Heart right ventricle (tissue), 16 donors: Measurements from ENCODE around the gene RAB40B. TPM values are rescaled to one million over a fixed set of nuclear protein-coding genes. Genes with fewer than 3 reads are reported as not detected.

Experiments
- ATAC-seq, 8 donors: fragments of 200-7000 bp; cut with Tn5 transposase; one replicate each; pipeline ENCODE4 v1.9.1; 2020; ENCODE audit warnings: mild to moderate bottlenecking in 8 of 8, moderate library complexity in 8 of 8, moderate number of reproducible peaks in 1 of 8
- DNase-seq, 2 donors: peaks; one replicate each; pipeline ENCODE4 v3.0.0-alpha.2; 2020
- H3K27ac ChIP-seq, 10 donors: fragments of 200-600 bp; sonication (generic) in 2 of 10; one replicate each; pipeline versions ENCODE4 v1.5.0 to v1.8.0; 2020 to 2022; ENCODE audit warnings: mild to moderate bottlenecking in 3 of 10
- H3K27me3 ChIP-seq, 7 donors: fragments of 200-600 bp; one replicate each; pipeline ENCODE4 v1.8.0; 2021 to 2022; ENCODE audit warnings: mild to moderate bottlenecking in 2 of 7
- H3K36me3 ChIP-seq, 9 donors: fragments of 200-600 bp; sonication (generic) in 1 of 9; one replicate each; pipeline versions ENCODE4 v1.5.0 to v1.8.0; 2020 to 2022; ENCODE audit warnings: mild to moderate bottlenecking in 2 of 9
- H3K4me1 ChIP-seq, 9 donors: fragments of 200-600 bp; sonication (generic) in 1 of 9; one replicate each; pipeline versions ENCODE4 v1.5.0 to v1.8.0; 2020 to 2022; ENCODE audit warnings: mild to moderate bottlenecking in 4 of 9
- H3K4me3 ChIP-seq, 10 donors: fragments of 200-600 bp; sonication (generic) in 2 of 10; one replicate each; pipeline versions ENCODE4 v1.5.0 to v1.8.0; 2020 to 2022; ENCODE audit warnings: mild to moderate bottlenecking in 7 of 10, moderate library complexity in 2 of 10
- H3K9me3 ChIP-seq, 11 donors: fragments of 200-600 bp in 10 of 11; sonication (generic) in 2 of 11; one replicate each; pipeline versions ENCODE4 v1.5.0 to v1.8.0; 2013 to 2022; ENCODE audit warnings: mild to moderate bottlenecking in 2 of 11, control low read depth in 1 of 11, moderate library complexity in 1 of 11
- CTCF ChIP-seq, 9 donors: fragments of 200-600 bp; sonication (generic) in 2 of 9; IDR thresholded peaks; one replicate each; pipeline versions ENCODE4 v1.5.0 to v1.8.0; 2021 to 2022; ENCODE audit warnings: antibody characterized with exemption in 9 of 9, mild to moderate bottlenecking in 5 of 9, moderate library complexity in 1 of 9
- WGBS, 2 donors: extraction: QIAGEN DNeasy Blood & Tissue Kit; methylation state at CpG; one replicate each; pipeline ENCODE4 v1.1.7; 2013; ENCODE audit warnings: inconsistent platforms in 1 of 2; 5-methylcytosine and 5-hydroxymethylcytosine counted together
- intact Hi-C, 10 donors: fragments of 100-400 bp; cut with DNase I; formaldehyde crosslinking; loops; one replicate each; pipeline versions ENCODE4 v1.11.1 to v1.14.2; 2022
- polyA plus RNA-seq, 2 donors: library from polyadenylated mRNA; stranded (reverse); fragments of 200-250 nt; gene quantifications; one replicate each; pipeline ENCODE4 v1.2.3, GENCODE V29; 2013
- total RNA-seq, 10 donors: library from RNA; stranded (reverse); fragmentation: NEBNext Ultra II Directional in 3 of 10; extraction: Animal tissue kit (Norgen Biotek cat#: 25700) in 3 of 10; gene quantifications; one replicate each; pipeline versions ENCODE4 v1.2.1 to v1.2.4, GENCODE V29; 2021 to 2023
- donor health status: Arrhythmogenic right ventricular cardiomyopathy.
- donor health status: ischemic (EF 13 %, LVEDD 7.1; RV severe dilation, severe dysfunction).
- donor health status: healthy with polysubstance abuse.
- donor health status: DM: no; HTN: yes; CAD: no.
- donor health status: DM: no; HTN: no; CAD: no.
- donor health status: ischemic (EF 25% LVEDD 6.9; RV normal size, moderate dysfunction).
- donor health status: ischemic (EF 25% LVEDD 5.7; RV mildly dilated, moderate dysfunction).
- donor health status: healthy.
- donor health status: DM: yes; HTN: yes; CAD: no.
- donor health status: Ischemic cardiomyopathy.
- donor health status: ischemic (EF 35%, LVEDD 5.7; RV mildly dilated, moderate dysfunction).
- donor health status: nonischemic (EF 11% LVEDD 7.7; RV severe dilation, severe dysfunction).
- donor health status: DM: yes; HTN: yes; CAD: no.
- donor health status: PGD.
- donor health status: ischemic (EF 29% LVEDD 5.4; RV normal size, mild dysfunction).
- donor health status: nonischemic (EF 23%, LVEDD 6.1; RV moderate dilation, normal function).

The RAB40B gene
- total and polyA plus RNA-seq, 12 donors: 8.0 to 42.4 (median 20.4) TPM

DNA sequence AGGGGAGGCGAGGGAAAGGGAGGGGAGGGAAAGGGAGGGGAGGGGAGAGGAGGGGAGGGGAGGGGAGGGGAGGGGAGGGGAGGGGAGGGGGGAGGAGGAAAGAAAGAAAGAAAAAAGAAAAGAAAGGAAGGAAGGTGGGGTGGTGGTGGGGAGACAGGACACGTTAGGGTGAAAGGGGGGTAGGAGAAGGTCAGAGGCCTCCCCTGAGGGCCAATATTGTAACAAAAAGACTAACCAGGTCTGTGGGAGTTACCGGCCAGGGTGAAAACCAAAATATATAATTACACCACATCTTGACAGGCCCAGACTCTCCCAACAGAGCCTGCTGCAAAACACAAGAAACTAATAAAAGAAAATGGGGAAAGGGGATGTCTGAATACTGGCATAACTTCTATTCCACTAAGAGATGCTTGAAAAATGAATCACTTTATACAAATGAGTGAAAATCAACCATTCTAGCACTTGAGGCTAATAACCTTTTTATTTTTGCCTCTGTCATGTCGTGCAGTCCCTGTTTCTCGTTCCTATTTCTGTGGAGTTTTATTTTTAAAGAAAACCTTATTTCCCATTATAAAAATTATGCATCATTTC, 60.2 kb downstream of the RAB40B start:
- peaks cover 0 to 84% (median 20%) of the 10 kb centered on the region in 9 donors for H3K36me3 ChIP-seq
- 75 to 77% methylated on average over 4 of the region's 5 CpGs for WGBS, 2 donors

GRCh38 chr17:82636626-82637598, 61.6 kb downstream of the RAB40B start:
- Histone ChIP-seq H3K27ac (no peak overlapping the region), H3K4me1 (peaks cover 0 to 13% (median 0%) of the 10 kb centered on the region in 9 donors), H3K9me3 (peaks cover 0 to 10% (median 0%) of the 10 kb centered on the region in 11 donors), H3K27me3 (no peaks in the 10 kb centered on the region), H3K4me3 (no peak overlapping the region), H3K36me3 (peaks cover 0 to 84% (median 8%) of the 10 kb centered on the region in 9 donors)
- no peak for DNase-seq
- intact Hi-C loops: no loop called here
- no peak for ATAC-seq
- TF ChIP-seq CTCF (IDR thresholded peaks at IDR 0.05): no peak
- 83 to 86% methylated on average over 16 of the region's 16 CpGs for WGBS, 2 donors

More for the DNA sequence above, 60.2 kb downstream of the RAB40B start:
- no peaks in the 10 kb centered on the region for H3K27me3 ChIP-seq
- H3K27ac ChIP-seq: no peak overlapping the region
- DNase-seq: no peak
- intact Hi-C loops: no loop called here
- H3K9me3 ChIP-seq: peaks cover 0 to 10% (median 0%) of the 10 kb centered on the region in 11 donors
- no peak overlapping the region for H3K4me3 ChIP-seq
- no peak for TF ChIP-seq CTCF (IDR thresholded peaks at IDR 0.05)
- no peak for ATAC-seq
- peaks cover 0 to 13% (median 0%) of the 10 kb centered on the region in 9 donors for H3K4me1 ChIP-seq

DNA sequence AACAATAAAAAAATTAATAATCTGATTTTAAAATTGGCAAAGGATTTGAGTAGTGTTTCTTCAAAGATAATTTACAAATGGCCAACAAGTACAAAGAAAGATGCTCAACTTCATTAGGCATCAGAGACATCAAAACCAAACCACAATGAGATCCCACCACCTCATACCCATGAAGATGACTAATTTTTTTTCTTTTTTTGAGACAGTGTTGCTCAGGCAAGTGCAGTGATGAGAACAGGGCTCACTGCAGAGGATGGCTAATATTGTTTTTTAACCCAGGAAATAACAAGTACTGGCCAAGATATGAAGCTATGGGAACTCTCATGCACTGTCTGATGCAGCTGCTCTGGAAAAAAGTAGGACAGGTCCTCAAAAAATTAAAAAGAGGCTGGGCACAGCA, 65.2 kb downstream of the RAB40B start:
- H3K27ac ChIP-seq: no peak overlapping the region
- peaks cover 0 to 10% (median 0%) of the 10 kb centered on the region in 11 donors for H3K9me3 ChIP-seq
- no peak overlapping the region for H3K4me3 ChIP-seq
- H3K36me3 ChIP-seq: peaks cover 0 to 86% (median 14%) of the 10 kb centered on the region in 9 donors
- ATAC-seq: no peak
- peaks cover 0 to 5% (median 0%) of the 10 kb centered on the region in 9 donors for H3K4me1 ChIP-seq
- intact Hi-C loops: no loop called here
- no peak for TF ChIP-seq CTCF (IDR thresholded peaks at IDR 0.05)
- no peaks in the 10 kb centered on the region for H3K27me3 ChIP-seq
- no peak for DNase-seq

DNA sequence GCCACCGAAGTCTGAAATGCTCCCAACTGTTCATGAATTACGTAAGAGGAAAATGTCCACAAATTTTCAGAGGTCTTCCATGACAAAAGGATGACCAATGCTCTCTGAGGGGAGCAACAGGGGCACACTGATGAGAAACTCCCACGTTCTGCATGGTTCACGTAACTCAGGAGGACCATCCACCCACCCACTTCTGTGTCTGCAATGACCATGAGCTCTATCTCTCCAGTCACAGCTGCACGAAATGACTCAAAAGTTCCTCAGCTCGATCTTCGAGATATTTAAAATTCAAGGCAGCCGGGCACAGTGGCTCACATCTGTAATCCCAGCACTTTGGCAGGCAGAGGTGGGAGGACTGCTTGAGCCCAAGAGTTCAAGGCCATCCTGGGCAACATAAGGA, 66.0 kb downstream of the RAB40B start:
- no peak overlapping the region for H3K4me3 ChIP-seq
- no peaks in the 10 kb centered on the region for H3K27me3 ChIP-seq
- DNase-seq (no peak), ATAC-seq (no peak)
- no peak overlapping the region for H3K27ac ChIP-seq
- H3K9me3 ChIP-seq: peaks cover 0 to 10% (median 0%) of the 10 kb centered on the region in 11 donors
- WGBS, 2 donors: 88 to 91% methylated on average over 8 of the region's 8 CpGs
- H3K4me1 ChIP-seq: peaks cover 0 to 14% (median 0%) of the 10 kb centered on the region in 9 donors
- intact Hi-C loops: no loop called here
- TF ChIP-seq CTCF (IDR thresholded peaks at IDR 0.05): no peak
- H3K36me3 ChIP-seq: peaks cover 0 to 90% (median 16%) of the 10 kb centered on the region in 9 donors
